Neural crest cell (in vitro differentiated cells): ENCODE data around the gene SNX3. TPM values are rescaled to one million over a fixed set of nuclear protein-coding genes. Genes with fewer than 3 reads are reported as not detected.
A peak's percentile ranks its signal among the peaks of the same experiment; 100 is the strongest.

Experiments used
- DNase-seq: peaks from one replicate; pipeline ENCODE4 v3.0.0; 2021; ENCODE audit warnings: low read depth, mixed read lengths, low spot score
- H3K27ac Mint-ChIP-seq: one replicate; pipeline ENCODE4 v1.8.0; 2021; ENCODE audit warnings: mild to moderate bottlenecking, mixed read lengths; ENCODE audit not compliant: unreplicated experiment
- H3K27me3 Mint-ChIP-seq: 2 replicates; pipeline ENCODE4 v1.8.0; 2021; ENCODE audit warnings: low read depth, mild to moderate bottlenecking, mixed read lengths
- H3K36me3 Mint-ChIP-seq: 2 replicates; pipeline ENCODE4 v1.8.0; 2021; ENCODE audit warnings: low read depth, mild to moderate bottlenecking, mixed read lengths
- H3K4me1 Mint-ChIP-seq: 2 replicates; pipeline ENCODE4 v1.8.0; 2021; ENCODE audit warnings: mixed read lengths
- H3K4me3 Mint-ChIP-seq: one replicate; pipeline ENCODE4 v1.8.0; 2021; ENCODE audit warnings: mild to moderate bottlenecking, mixed read lengths
- H3K9me3 Mint-ChIP-seq: 2 replicates; pipeline ENCODE4 v1.8.0; 2021; ENCODE audit warnings: mixed read lengths
- total RNA-seq: library from RNA; stranded (reverse); gene quantifications from 2 replicates; pipeline ENCODE4 v1.2.1, GENCODE V29; 2021
- TF ChIP-seq, protein P1 (sequence below): fragments of 200-600 bp; sonication (generic); conservative IDR thresholded peaks from 2 replicates; pipeline ENCODE4 v1.5.0; 2021; ENCODE audit warnings: antibody characterized with exemption, mild to moderate bottlenecking

The SNX3 gene
- total RNA-seq, 1 donor from 2014 or later: 71.0 TPM

DNA sequence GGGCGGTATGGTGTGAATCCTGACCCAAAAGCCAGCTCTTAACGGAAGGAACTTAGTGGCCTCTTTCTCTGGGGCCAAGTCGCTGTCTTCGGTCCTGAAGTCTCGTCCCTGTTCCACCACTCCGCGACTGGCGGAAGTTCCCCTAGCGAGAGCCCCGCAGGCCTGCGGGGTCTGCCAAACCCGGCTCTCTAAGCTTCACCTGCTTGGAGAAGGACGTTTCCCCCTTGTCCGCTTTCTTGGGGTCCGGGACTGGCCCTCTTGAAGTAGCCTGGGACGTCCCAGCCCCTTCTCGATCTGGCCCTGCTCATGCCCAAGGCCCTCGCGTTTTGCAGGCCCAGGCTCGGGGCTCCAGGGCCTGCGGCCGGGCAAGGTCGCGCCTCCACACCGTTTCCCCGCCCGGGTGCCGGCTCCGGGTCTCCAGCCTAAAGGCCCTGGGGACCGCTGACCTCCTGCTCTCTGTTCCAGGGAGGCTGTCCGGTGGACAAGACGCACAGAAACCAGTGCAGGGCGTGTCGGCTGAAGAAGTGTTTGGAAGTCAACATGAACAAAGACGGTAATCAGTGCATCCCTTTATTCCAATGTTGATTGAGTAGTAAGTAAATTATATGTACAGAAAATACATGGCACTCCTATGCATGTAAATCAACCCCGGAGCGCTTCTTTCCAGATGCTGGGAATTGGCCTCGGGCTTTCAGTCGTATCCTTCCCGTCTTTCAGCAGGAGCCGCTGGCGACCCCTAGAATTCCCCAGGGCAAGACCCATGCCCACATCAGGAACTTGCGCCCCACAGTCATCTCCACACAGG is 86.3 kb downstream of the SNX3 start:
- peaks cover 100% of the 10 kb centered on the region for H3K27me3 Mint-ChIP-seq
- no peak overlapping the region for H3K27ac Mint-ChIP-seq
- H3K9me3 Mint-ChIP-seq: no peaks in the 10 kb centered on the region
- H3K4me1 Mint-ChIP-seq: peaks cover 19% of the 10 kb centered on the region
- no peaks in the 10 kb centered on the region for H3K36me3 Mint-ChIP-seq
- peak; percentile 61 for DNase-seq
- TF ChIP-seq, protein P1, sequence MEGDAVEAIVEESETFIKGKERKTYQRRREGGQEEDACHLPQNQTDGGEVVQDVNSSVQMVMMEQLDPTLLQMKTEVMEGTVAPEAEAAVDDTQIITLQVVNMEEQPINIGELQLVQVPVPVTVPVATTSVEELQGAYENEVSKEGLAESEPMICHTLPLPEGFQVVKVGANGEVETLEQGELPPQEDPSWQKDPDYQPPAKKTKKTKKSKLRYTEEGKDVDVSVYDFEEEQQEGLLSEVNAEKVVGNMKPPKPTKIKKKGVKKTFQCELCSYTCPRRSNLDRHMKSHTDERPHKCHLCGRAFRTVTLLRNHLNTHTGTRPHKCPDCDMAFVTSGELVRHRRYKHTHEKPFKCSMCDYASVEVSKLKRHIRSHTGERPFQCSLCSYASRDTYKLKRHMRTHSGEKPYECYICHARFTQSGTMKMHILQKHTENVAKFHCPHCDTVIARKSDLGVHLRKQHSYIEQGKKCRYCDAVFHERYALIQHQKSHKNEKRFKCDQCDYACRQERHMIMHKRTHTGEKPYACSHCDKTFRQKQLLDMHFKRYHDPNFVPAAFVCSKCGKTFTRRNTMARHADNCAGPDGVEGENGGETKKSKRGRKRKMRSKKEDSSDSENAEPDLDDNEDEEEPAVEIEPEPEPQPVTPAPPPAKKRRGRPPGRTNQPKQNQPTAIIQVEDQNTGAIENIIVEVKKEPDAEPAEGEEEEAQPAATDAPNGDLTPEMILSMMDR: no peak
- peak overlapping the region; percentile 24 for H3K4me3 Mint-ChIP-seq

DNA sequence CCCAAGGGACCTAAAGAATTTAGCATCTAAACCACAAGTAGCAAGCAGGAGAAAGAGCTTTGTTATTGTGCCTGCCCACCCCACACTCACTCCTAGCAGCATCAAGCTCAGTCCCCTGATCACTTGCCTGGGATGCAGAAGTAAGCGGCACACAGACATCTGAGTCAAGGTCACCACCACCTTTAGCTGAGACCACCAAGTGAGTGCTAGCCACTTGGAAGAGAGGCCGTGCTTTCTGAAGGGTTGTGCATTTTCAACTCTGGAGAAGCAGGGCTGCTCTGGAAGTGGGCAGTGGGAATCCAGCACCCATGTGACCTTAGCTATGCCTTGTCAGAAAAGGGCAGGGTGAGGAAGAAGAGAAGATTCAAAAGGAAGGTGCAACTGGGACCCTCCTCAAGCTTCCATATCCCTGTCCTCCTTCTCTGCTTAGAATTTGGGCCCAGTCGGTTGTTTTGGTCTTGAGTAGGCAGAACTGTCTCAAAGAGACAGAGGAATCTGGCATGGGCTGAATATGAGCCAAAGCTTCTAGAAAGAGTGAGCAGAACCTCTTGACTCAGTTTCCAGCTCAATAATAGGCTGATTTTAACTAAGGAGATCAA is 88.8 kb downstream of the SNX3 start:
- no peak overlapping the region for H3K4me3 Mint-ChIP-seq
- peaks cover 31% of the 10 kb centered on the region for H3K4me1 Mint-ChIP-seq
- TF ChIP-seq, protein P1: no peak
- H3K36me3 Mint-ChIP-seq: no peaks in the 10 kb centered on the region
- H3K9me3 Mint-ChIP-seq: no peaks in the 10 kb centered on the region
- DNase-seq: no peak
- no peak overlapping the region for H3K27ac Mint-ChIP-seq
- peaks cover 100% of the 10 kb centered on the region for H3K27me3 Mint-ChIP-seq

DNA sequence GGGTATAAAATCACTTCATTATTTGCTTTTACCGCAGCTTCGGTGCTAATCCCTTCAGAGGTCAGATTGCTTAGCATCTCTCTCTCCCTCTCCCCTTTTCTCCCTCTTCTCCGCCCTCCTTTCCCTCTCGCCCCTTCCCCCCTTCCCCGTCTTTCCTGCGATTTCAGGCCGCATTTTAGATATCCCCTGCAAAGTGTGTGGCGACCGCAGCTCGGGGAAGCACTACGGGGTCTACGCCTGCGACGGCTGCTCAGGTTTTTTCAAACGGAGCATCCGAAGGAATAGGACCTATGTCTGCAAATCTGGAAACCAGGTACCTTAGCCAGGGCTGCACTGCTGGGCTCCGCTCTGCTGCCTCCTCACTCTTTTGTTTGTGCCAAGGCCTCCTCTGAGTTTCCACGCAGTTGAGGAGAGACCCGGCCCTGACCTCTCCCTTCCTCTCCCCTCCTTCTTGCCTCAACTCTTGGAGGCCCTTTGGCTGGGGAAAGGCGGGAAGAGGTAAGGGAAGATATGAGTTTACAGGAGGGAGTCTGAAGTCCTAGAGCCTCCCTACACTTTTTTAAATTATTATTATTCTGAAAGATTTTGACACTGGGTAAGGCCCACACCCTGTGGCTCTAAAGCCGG is 89.4 kb downstream of the SNX3 start:
- TF ChIP-seq, protein P1: no peak
- H3K27ac Mint-ChIP-seq: no peak overlapping the region
- H3K4me3 Mint-ChIP-seq: no peak overlapping the region
- H3K27me3 Mint-ChIP-seq: peaks cover 99% of the 10 kb centered on the region
- no peaks in the 10 kb centered on the region for H3K9me3 Mint-ChIP-seq
- no peak for DNase-seq
- no peaks in the 10 kb centered on the region for H3K36me3 Mint-ChIP-seq
- H3K4me1 Mint-ChIP-seq: peaks cover 33% of the 10 kb centered on the region

DNA sequence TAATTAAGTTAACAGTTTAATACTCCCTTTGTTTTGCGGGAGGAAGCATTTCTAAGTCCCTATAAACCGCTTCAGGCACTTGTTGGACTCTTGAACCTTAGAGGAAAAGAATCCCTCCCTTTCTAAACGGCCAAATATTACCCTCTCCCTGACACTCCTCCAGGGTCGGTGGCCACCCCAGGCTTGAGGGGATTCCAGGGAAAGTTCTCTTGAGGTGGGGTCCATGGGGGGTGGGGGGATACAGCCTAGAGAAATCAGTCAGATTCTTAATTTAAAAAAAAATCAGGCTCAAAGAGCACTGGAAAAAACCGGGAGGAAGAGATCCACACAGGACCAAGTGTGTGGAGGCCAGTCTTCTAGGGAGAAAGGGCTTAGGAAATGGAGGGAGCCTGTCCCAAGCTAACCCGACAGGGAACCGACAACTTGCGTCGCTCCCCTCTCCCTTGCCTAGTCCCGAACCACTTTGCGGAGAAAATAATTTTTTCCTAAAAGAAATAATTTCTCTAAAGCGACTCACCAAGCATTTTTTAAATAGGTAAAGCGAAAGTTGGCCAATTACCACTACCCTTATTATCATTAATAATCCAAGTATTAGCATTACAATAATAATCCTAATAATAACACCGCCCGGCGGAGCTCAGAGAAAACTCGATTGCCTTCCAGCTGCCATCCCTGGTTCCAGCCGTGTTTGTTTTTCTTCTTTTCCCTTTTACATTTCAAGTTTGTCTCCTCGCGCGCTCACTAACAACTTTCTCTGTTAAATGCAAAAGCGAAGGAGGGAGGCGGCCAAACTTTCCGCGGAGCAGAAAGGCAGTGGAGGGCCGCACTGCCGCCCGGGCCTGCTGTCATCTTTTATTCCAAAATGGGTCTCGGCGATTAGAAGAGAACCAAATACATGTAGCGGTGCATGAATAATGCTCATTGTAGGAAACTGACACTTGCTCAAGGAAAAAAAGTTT is 90.2 kb downstream of the SNX3 start:
- no peaks in the 10 kb centered on the region for H3K36me3 Mint-ChIP-seq
- peaks cover 33% of the 10 kb centered on the region for H3K4me1 Mint-ChIP-seq
- H3K9me3 Mint-ChIP-seq: no peaks in the 10 kb centered on the region
- H3K27ac Mint-ChIP-seq: no peak overlapping the region
- peak overlapping the region; percentile 1 for H3K4me3 Mint-ChIP-seq
- DNase-seq: no peak
- H3K27me3 Mint-ChIP-seq: peaks cover 99% of the 10 kb centered on the region
- TF ChIP-seq, protein P1: no peak
